WI38 (cell line): Measurements from ENCODE around the gene HPS5.
A peak's percentile ranks its signal among the peaks of the same experiment; 100 is the strongest.
"Not testable (repeated sequence)": the region's sequence is repeated elsewhere in the genome, so short reads cannot be mapped to it uniquely, and the experiment has no call there.

ENCODE experiments used
- H3K4me3 ChIP-seq: 2 replicates; pipeline ENCODE4 v1.5.1; 2011; ENCODE audit warnings: low read depth, mild to moderate bottlenecking, control low read depth, low read length
- TF ChIP-seq, protein P1 (sequence below): IDR thresholded peaks from 2 replicates; pipeline ENCODE4 v1.5.1; 2012; ENCODE audit warnings: low read depth, mild to moderate bottlenecking, control low read depth, low read length

Gene HPS5

GRCh38 chr11:18332302-18332701, 10.4 kb upstream of the HPS5 start:
- H3K4me3 ChIP-seq = no peak overlapping the region

GRCh38 chr11:18330921-18331320, 9.0 kb upstream of the HPS5 start:
- TF ChIP-seq, protein P1, sequence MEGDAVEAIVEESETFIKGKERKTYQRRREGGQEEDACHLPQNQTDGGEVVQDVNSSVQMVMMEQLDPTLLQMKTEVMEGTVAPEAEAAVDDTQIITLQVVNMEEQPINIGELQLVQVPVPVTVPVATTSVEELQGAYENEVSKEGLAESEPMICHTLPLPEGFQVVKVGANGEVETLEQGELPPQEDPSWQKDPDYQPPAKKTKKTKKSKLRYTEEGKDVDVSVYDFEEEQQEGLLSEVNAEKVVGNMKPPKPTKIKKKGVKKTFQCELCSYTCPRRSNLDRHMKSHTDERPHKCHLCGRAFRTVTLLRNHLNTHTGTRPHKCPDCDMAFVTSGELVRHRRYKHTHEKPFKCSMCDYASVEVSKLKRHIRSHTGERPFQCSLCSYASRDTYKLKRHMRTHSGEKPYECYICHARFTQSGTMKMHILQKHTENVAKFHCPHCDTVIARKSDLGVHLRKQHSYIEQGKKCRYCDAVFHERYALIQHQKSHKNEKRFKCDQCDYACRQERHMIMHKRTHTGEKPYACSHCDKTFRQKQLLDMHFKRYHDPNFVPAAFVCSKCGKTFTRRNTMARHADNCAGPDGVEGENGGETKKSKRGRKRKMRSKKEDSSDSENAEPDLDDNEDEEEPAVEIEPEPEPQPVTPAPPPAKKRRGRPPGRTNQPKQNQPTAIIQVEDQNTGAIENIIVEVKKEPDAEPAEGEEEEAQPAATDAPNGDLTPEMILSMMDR = no peak
- no peak overlapping the region for H3K4me3 ChIP-seq

More at GRCh38 chr11:18332302-18332701, 10.4 kb upstream of the HPS5 start:
- TF ChIP-seq, protein P1 = no peak

- TF ChIP-seq, protein P1 = no peak
- H3K4me3 ChIP-seq = no peak overlapping the region
These were observed 7.4 kb upstream of the HPS5 start for GRCh38 chr11:18329196-18329870.

GRCh38 chr11:18324381-18324780, 2.4 kb upstream of the HPS5 start:
- 0 out of 2 replicates have a peak overlapping the region, but pooled peaks have one; percentile 12 for H3K4me3 ChIP-seq
- TF ChIP-seq, protein P1 = no peak

DNA sequence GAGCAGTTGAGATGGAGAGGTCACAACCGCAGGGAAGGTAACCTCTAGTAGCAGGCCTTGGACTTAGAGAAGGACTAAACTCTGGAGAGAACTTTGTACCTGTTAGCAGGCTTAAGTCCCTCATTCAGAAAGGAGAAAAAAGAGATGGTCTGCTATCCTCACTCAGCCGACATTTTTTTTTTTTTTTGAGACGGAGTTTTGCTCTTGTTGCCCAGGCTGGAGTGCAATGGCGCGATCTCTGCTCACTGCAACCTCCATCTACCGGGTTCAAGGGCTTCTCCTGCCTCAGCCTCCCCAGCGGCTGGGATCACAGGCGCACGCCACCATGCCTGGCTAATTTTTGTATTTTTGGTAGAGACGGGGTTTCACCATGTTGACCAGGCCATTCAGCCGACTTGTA, 1.9 kb upstream of the HPS5 start:
- H3K4me3 ChIP-seq = not testable (repeated sequence)

- H3K4me3 ChIP-seq = peak overlapping the region; percentile 77
- TF ChIP-seq, protein P1 = no peak
These were observed 1.1 kb upstream of the HPS5 start for GRCh38 chr11:18322818-18323570.

- TF ChIP-seq, protein P1 = no peak
- peak overlapping the region; percentile 77 for H3K4me3 ChIP-seq
These were observed 367 bp downstream of the HPS5 start for GRCh38 chr11:18321578-18321968.
